K562 (cell line): Measurements from ENCODE around the gene HNRNPA2B1. TPM values are rescaled to one million over a fixed set of nuclear protein-coding genes. Genes with fewer than 3 reads are reported as not detected.

Source experiments
- CEBPB ChIP-seq: fragments of 450-650 bp; IDR thresholded peaks from 2 replicates; pipeline ENCODE4 v1.6.1; 2016; ENCODE audit warnings: missing genetic modification characterization, missing compliant biosample characterization
- CSDE1 ChIP-seq, 2 experiments: fragments of 450-650 bp; IDR thresholded peaks; 2 replicates each; pipeline ENCODE4 v1.6.1; 2016; ENCODE audit warnings: mild to moderate bottlenecking in 1 of 2
- FOXJ2 ChIP-seq: fragments of 200-800 bp; sonication (Bioruptor generic); IDR thresholded peaks from 2 replicates; pipeline ENCODE4 v1.6.1; 2016; ENCODE audit warnings: missing genetic modification characterization, missing compliant biosample characterization
- HDAC3 ChIP-seq: fragments of 450-650 bp; IDR thresholded peaks from 2 replicates; pipeline ENCODE4 v1.6.1; 2018; ENCODE audit warnings: borderline replicate concordance, mild to moderate bottlenecking, moderate library complexity; ENCODE audit not compliant: partially characterized antibody
- HMG20A ChIP-seq: fragments of 450-650 bp; formaldehyde crosslinking; conservative IDR thresholded peaks from 2 replicates; pipeline ENCODE4 v1.4.0; 2020; ENCODE audit warnings: mild to moderate bottlenecking, mixed read lengths
- PRPF4 ChIP-seq: fragments of 200-400 bp; formaldehyde crosslinking; IDR thresholded peaks from one replicate; pipeline ENCODE4 v1.6.1; 2017; ENCODE audit warnings: low read length, low read depth, mild to moderate bottlenecking; ENCODE audit not compliant: insufficient read depth, poor library complexity, severe bottlenecking
- SMAD2 ChIP-seq: fragments of 150-350 bp; IDR thresholded peaks from 2 replicates; pipeline ENCODE4 v1.6.1; 2014; ENCODE audit warnings: low read depth, mild to moderate bottlenecking, low read length
- SMAD4 ChIP-seq: fragments of 250-450 bp; sonication (Bioruptor Pico); conservative IDR thresholded peaks from 2 replicates; pipeline ENCODE4 v1.8.0; 2021; ENCODE audit warnings: inconsistent platforms, mild to moderate bottlenecking, moderate library complexity
- STAT5A ChIP-seq: IDR thresholded peaks from 2 replicates; pipeline ENCODE4 v1.6.1; 2012; ENCODE audit warnings: low read length, inconsistent platforms, borderline replicate concordance
- TEAD4 ChIP-seq, 2 experiments: sonication (generic) in 1 of 2; formaldehyde crosslinking in 1 of 2; IDR thresholded peaks; 2 replicates each; pipeline versions ENCODE4 v1.6.1 to v1.8.0; 2012 to 2022; ENCODE audit warnings: borderline replicate concordance in 1 of 2, inconsistent platforms in 1 of 2, low read length in 1 of 2, mild to moderate bottlenecking in 1 of 2, missing genetic modification reagents in 1 of 2
- VEZF1 ChIP-seq: fragments of 200-800 bp; sonication (Bioruptor generic); IDR thresholded peaks from 2 replicates; pipeline ENCODE4 v1.6.1; 2017; ENCODE audit warnings: missing genetic modification characterization, missing compliant biosample characterization
- ZKSCAN8 ChIP-seq: fragments of 200-800 bp; sonication (Bioruptor generic); IDR thresholded peaks from 2 replicates; pipeline ENCODE4 v1.6.1; 2016; ENCODE audit warnings: missing genetic modification characterization, missing compliant biosample characterization
- ZNF174 ChIP-seq: fragments of 250-450 bp; sonication (Bioruptor Pico); IDR thresholded peaks from 2 replicates; pipeline ENCODE4 v1.4.0; 2020; ENCODE audit warnings: mild to moderate bottlenecking
- ZNF197 ChIP-seq: fragments of 200-800 bp; sonication (Bioruptor generic); IDR thresholded peaks from 2 replicates; pipeline ENCODE4 v1.6.1; 2016; ENCODE audit warnings: low read depth, missing genetic modification characterization, missing compliant biosample characterization
- ZNF395 ChIP-seq: fragments of 200-800 bp; sonication (Bioruptor generic); IDR thresholded peaks from 2 replicates; pipeline ENCODE4 v1.6.1; 2017; ENCODE audit warnings: missing genetic modification characterization, missing compliant biosample characterization
- ZNF561 ChIP-seq: fragments of 450-650 bp; formaldehyde crosslinking; conservative IDR thresholded peaks from 2 replicates; pipeline ENCODE4 v1.4.0; 2020; ENCODE audit warnings: mild to moderate bottlenecking, moderate library complexity
- ZNF589 ChIP-seq: fragments of 200-800 bp; sonication (Bioruptor generic); IDR thresholded peaks from 2 replicates; pipeline ENCODE4 v1.6.1; 2016; ENCODE audit warnings: low read depth, missing genetic modification characterization, missing compliant biosample characterization
- polyA plus RNA-seq, 8 experiments: library from polyadenylated mRNA; depleted of rRNA in 4 of 8; stranded (reverse) in 5 of 8; unstranded in 3 of 8; fragments of >200 nt; fragmentation: Nextera tagmentation in 2 of 8; fragmentation: Illumina TruSeq in 1 of 8; extraction: Ambion mirVana in 2 of 8; extraction: Trizol in 1 of 8; gene quantifications; 2 replicates each; pipeline versions ENCODE4 v1.2.1 to v1.2.3, GENCODE V29; 2011 to 2014; ENCODE audit warnings: inconsistent platforms in 1 of 8, missing spikeins in 1 of 8
- total RNA-seq, 7 experiments: library from RNA; depleted of rRNA in 6 of 7; stranded (reverse); fragments of >200 nt in 6 of 7; fragmentation: Illumina TruSeq in 2 of 7; extraction: Trizol in 2 of 7; gene quantifications; 2 replicates each; pipeline versions ENCODE4 v1.2.1 to v1.2.3, GENCODE V29; 2011 to 2021; ENCODE audit warnings: low replicate concordance in 1 of 7
- TF ChIP-seq, protein P1 (sequence below): fragments of 450-650 bp; conservative IDR thresholded peaks from 2 replicates; pipeline ENCODE4 v1.6.1; 2016; ENCODE audit warnings: missing genetic modification characterization, low read depth, mild to moderate bottlenecking, control low read depth, missing compliant biosample characterization
- TF ChIP-seq, protein P2 (sequence below): sonication (generic); formaldehyde crosslinking; IDR thresholded peaks from 2 replicates; pipeline ENCODE4 v1.8.0; 2022; ENCODE audit warnings: missing genetic modification reagents, mild to moderate bottlenecking, borderline replicate concordance

HNRNPA2B1 gene
- total and polyA plus RNA-seq, 9 of the 15 experiments (the other 6 are each of a cell fraction or from before 2014, with no cell fraction given): 630 to 1,989 (median 865) TPM

GRCh38 chr7:26238032-26238431, 37.5 kb upstream of the HNRNPA2B1 start (continued):
- TF ChIP-seq, protein P1, sequence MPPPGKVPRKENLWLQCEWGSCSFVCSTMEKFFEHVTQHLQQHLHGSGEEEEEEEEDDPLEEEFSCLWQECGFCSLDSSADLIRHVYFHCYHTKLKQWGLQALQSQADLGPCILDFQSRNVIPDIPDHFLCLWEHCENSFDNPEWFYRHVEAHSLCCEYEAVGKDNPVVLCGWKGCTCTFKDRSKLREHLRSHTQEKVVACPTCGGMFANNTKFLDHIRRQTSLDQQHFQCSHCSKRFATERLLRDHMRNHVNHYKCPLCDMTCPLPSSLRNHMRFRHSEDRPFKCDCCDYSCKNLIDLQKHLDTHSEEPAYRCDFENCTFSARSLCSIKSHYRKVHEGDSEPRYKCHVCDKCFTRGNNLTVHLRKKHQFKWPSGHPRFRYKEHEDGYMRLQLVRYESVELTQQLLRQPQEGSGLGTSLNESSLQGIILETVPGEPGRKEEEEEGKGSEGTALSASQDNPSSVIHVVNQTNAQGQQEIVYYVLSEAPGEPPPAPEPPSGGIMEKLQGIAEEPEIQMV (tag): no peak
- TF ChIP-seq ZKSCAN8 (CRISPR knock-in tag) (peak; percentile 19; the same call in 1 of the 2 replicates), ZNF395 (no peak; the same call in 1 of the 2 replicates), FOXJ2 (tag) (0 out of 2 replicates have a peak, but pooled peaks have one; percentile 48), PRPF4 (no peak), VEZF1 (peak; percentile 50; the same call in 1 of the 2 replicates), ZNF589 (CRISPR knock-in tag) (peak; percentile 53; the same call in 1 of the 2 replicates), STAT5A (no peak), ZNF197 (no peak), HDAC3 (no peak), ZNF561 (CRISPR knock-in tag) (no peak), TEAD4 (IDR thresholded peaks at IDR 0.05; ENCODE audit: low read length) (peak; percentile 9; the same call in 1 of the 2 replicates), TEAD4 (CRISPR knock-in tag; IDR thresholded peaks at IDR 0.05; ENCODE audit: borderline replicate concordance) (no peak), ZNF174 (no peak), SMAD4 (CRISPR knock-in tag) (no peak), SMAD2 (no peak), CEBPB (no peak), HMG20A (CRISPR knock-in tag) (no peak), CSDE1 (IDR thresholded peaks at IDR 0.05) (no peak)
- TF ChIP-seq, protein P2, sequence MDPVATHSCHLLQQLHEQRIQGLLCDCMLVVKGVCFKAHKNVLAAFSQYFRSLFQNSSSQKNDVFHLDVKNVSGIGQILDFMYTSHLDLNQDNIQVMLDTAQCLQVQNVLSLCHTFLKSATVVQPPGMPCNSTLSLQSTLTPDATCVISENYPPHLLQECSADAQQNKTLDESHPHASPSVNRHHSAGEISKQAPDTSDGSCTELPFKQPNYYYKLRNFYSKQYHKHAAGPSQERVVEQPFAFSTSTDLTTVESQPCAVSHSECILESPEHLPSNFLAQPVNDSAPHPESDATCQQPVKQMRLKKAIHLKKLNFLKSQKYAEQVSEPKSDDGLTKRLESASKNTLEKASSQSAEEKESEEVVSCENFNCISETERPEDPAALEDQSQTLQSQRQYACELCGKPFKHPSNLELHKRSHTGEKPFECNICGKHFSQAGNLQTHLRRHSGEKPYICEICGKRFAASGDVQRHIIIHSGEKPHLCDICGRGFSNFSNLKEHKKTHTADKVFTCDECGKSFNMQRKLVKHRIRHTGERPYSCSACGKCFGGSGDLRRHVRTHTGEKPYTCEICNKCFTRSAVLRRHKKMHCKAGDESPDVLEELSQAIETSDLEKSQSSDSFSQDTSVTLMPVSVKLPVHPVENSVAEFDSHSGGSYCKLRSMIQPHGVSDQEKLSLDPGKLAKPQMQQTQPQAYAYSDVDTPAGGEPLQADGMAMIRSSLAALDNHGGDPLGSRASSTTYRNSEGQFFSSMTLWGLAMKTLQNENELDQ (CRISPR knock-in tag): no peak
